K562 (cell line): ENCODE results near the gene VDAC1. TPM values are rescaled to one million over a fixed set of nuclear protein-coding genes. Genes with fewer than 3 reads are reported as not detected.

Experiments
- ATAC-seq: fragments of 200-7000 bp; cut with Tn5 transposase; 3 replicates; pipeline ENCODE4 v1.9.1; 2020; ENCODE audit warnings: moderate library complexity
- BruUV-seq: library from RNA; stranded (reverse); fragments of 400-500 nt; replicated peaks from 2 replicates; lab custom pipeline; 2021; lab: Mats Ljungman, UMichigan
- CTCF ChIA-PET: fragments of 300-600 bp; formaldehyde crosslinking; extraction: SDS; loops from one replicate; lab custom pipeline; 2021; ENCODE audit warnings: low intra/inter-chr PET ratio; lab: Yijun Ruan, JAX
- POLR2A ChIA-PET: fragments of 300-600, 350-650 bp; sonication (Branson Sonifier 250); formaldehyde crosslinking; extraction: SDS; loops from one replicate; lab custom pipeline; 2021; ENCODE audit warnings: antibody characterized with exemption, inconsistent platforms; lab: Yijun Ruan, JAX
- DNase-seq, 4 experiments: peaks; one replicate each; pipeline versions ENCODE4 v3.0.0 to v3.0.0-alpha.2; 2011 to 2018; ENCODE audit warnings: low spot score in 3 of 4, mixed read lengths in 3 of 4; ENCODE audit errors: extremely low read depth in 1 of 4
- FAIRE-seq: peaks from 2 replicates; lab custom pipeline; 2011; peaks lifted over from hg19 to GRCh38; lab: Jason Lieb, UNC
- H2AFZ ChIP-seq: 2 replicates; pipeline ENCODE4 v1.6.0; 2011; ENCODE audit warnings: low read depth, low read length, control low read depth, inconsistent platforms
- H3K27ac ChIP-seq: fragments of 200-600 bp; 3 replicates; pipeline ENCODE4 v1.8.0; 2011; ENCODE audit warnings: low read depth, mild to moderate bottlenecking, control low read depth, inconsistent platforms, low read length, moderate library complexity, mixed read lengths; ENCODE audit errors: extremely low read depth
- H3K27me3 ChIP-seq, 2 experiments: fragments of 300-600 bp in 1 of 2; 2 replicates in 1 of 2; 3 replicates in 1 of 2; pipeline versions ENCODE4 v1.6.0 to v1.8.0; 2011; ENCODE audit warnings: inconsistent platforms in 2 of 2, low read length in 2 of 2, mild to moderate bottlenecking in 1 of 2, mixed read lengths in 1 of 2, moderate library complexity in 1 of 2; ENCODE audit not compliant: control insufficient read depth in 2 of 2, insufficient read depth in 2 of 2
- H3K36me3 ChIP-seq: fragments of 300-600 bp; 3 replicates; pipeline ENCODE4 v1.8.0; 2011; ENCODE audit warnings: mild to moderate bottlenecking, low read length, inconsistent platforms; ENCODE audit not compliant: control insufficient read depth, insufficient read depth
- H3K4me1 ChIP-seq, 2 experiments: fragments of 200-600 bp in 1 of 2; replicated peaks in 1 of 2; 2 replicates in 1 of 2; 3 replicates in 1 of 2; pipeline versions ENCODE4 v1.5.1 to v1.8.0; 2011; ENCODE audit warnings: inconsistent platforms in 2 of 2, low read length in 2 of 2, mild to moderate bottlenecking in 1 of 2, mixed read lengths in 1 of 2, moderate library complexity in 1 of 2; ENCODE audit not compliant: control insufficient read depth in 2 of 2, insufficient read depth in 2 of 2
- H3K4me2 ChIP-seq: 2 replicates; pipeline ENCODE4 v1.6.1; 2011; ENCODE audit warnings: low read length, control low read depth, inconsistent platforms, mixed read lengths; ENCODE audit not compliant: insufficient read depth
- H3K4me3 ChIP-seq: fragments of 200-600 bp; sonication (generic), shearing (Covaris generic); 2 replicates; pipeline ENCODE4 v1.5.1; 2016; ENCODE audit warnings: control low read depth, inconsistent platforms
- H3K79me2 ChIP-seq: fragments of 200-600 bp; 3 replicates; pipeline ENCODE4 v1.8.0; 2011; ENCODE audit warnings: low read length, inconsistent platforms; ENCODE audit not compliant: control insufficient read depth, insufficient read depth
- H3K9ac ChIP-seq, 2 experiments: 2 replicates each; pipeline versions ENCODE4 v1.6.0 to v1.6.1; 2011; ENCODE audit warnings: low read depth in 2 of 2, low read length in 2 of 2, control low read depth in 1 of 2, inconsistent platforms in 1 of 2, mild to moderate bottlenecking in 1 of 2, mixed read lengths in 1 of 2; ENCODE audit not compliant: insufficient read depth in 1 of 2
- H3K9me1 ChIP-seq: one replicate; pipeline ENCODE4 v1.6.0; 2011; ENCODE audit warnings: inconsistent platforms, mild to moderate bottlenecking, low read length, moderate library complexity; ENCODE audit not compliant: control insufficient read depth, insufficient read depth
- H3K9me3 ChIP-seq: replicated peaks from 2 replicates; pipeline ENCODE4 v1.5.1; 2011; ENCODE audit warnings: low read depth, low read length, inconsistent platforms; ENCODE audit not compliant: control insufficient read depth, insufficient read depth
- H4K20me1 ChIP-seq: replicated peaks from 2 replicates; pipeline ENCODE4 v1.6.1; 2011; ENCODE audit warnings: low read length, inconsistent platforms, mixed read lengths; ENCODE audit not compliant: control insufficient read depth, insufficient read depth
- EP300 ChIP-seq: IDR thresholded peaks from 2 replicates; pipeline ENCODE4 v1.6.1; 2012; ENCODE audit warnings: low read length, improper control_type of control experiment
- GATAD2A ChIP-seq: fragments of 450-650 bp; IDR thresholded peaks from 2 replicates; pipeline ENCODE4 v1.6.1; 2017
- HMG20A ChIP-seq: fragments of 450-650 bp; formaldehyde crosslinking; conservative IDR thresholded peaks from 2 replicates; pipeline ENCODE4 v1.4.0; 2020; ENCODE audit warnings: mild to moderate bottlenecking, mixed read lengths
- RBBP5 ChIP-seq: fragments of 200-600 bp; sonication (generic); IDR thresholded peaks from 2 replicates; pipeline ENCODE4 v1.6.1; 2012; ENCODE audit warnings: borderline replicate concordance, mild to moderate bottlenecking, low read length, control low read depth, inconsistent platforms; ENCODE audit not compliant: insufficient read depth, poor library complexity, severe bottlenecking
- SMARCA4 ChIP-seq: fragments of 450-650 bp; IDR thresholded peaks from 2 replicates; pipeline ENCODE4 v1.6.1; 2016
- TAF7 ChIP-seq: fragments of 450-650 bp; IDR thresholded peaks from 2 replicates; pipeline ENCODE4 v1.6.1; 2016; ENCODE audit warnings: missing genetic modification characterization, missing compliant biosample characterization
- TARDBP ChIP-seq: fragments of 450-650 bp; IDR thresholded peaks from 2 replicates; pipeline ENCODE4 v1.6.1; 2016
- TEAD4 ChIP-seq, 2 experiments: sonication (generic) in 1 of 2; formaldehyde crosslinking in 1 of 2; IDR thresholded peaks; 2 replicates each; pipeline versions ENCODE4 v1.6.1 to v1.8.0; 2012 to 2022; ENCODE audit warnings: borderline replicate concordance in 1 of 2, inconsistent platforms in 1 of 2, low read length in 1 of 2, mild to moderate bottlenecking in 1 of 2, missing genetic modification reagents in 1 of 2
- WGBS: fragments of 100-300 bp; shearing (Covaris generic); methylation state at CpG from one replicate; pipeline ENCODE4 v1.1.6; 2016; ENCODE audit warnings: low coverage, mixed read lengths; ENCODE audit not compliant: insufficient coverage; ENCODE audit errors: missing lambda C conversion rate; 5-methylcytosine and 5-hydroxymethylcytosine counted together
- in situ Hi-C: fragments of 300-500 bp; cut with MboI; formaldehyde crosslinking; loops from 4 replicates; pipeline ENCODE4 v1.15.0; 2018; ENCODE audit warnings: inconsistent platforms, mixed read lengths
- intact Hi-C: fragments of 100-400 bp; cut with micrococcal nuclease; formaldehyde crosslinking; loops from 2 replicates; pipeline ENCODE4 v1.14.2; 2022
- polyA plus RNA-seq, 8 experiments: library from polyadenylated mRNA; depleted of rRNA in 4 of 8; stranded (reverse) in 5 of 8; unstranded in 3 of 8; fragments of >200 nt; fragmentation: Nextera tagmentation in 2 of 8; fragmentation: Illumina TruSeq in 1 of 8; extraction: Ambion mirVana in 2 of 8; extraction: Trizol in 1 of 8; gene quantifications; 2 replicates each; pipeline versions ENCODE4 v1.2.1 to v1.2.3, GENCODE V29; 2011 to 2014; ENCODE audit warnings: inconsistent platforms in 1 of 8, missing spikeins in 1 of 8
- total RNA-seq, 7 experiments: library from RNA; depleted of rRNA in 6 of 7; stranded (reverse); fragments of >200 nt in 6 of 7; fragmentation: Illumina TruSeq in 2 of 7; extraction: Trizol in 2 of 7; gene quantifications; 2 replicates each; pipeline versions ENCODE4 v1.2.1 to v1.2.3, GENCODE V29; 2011 to 2021; ENCODE audit warnings: low replicate concordance in 1 of 7
- TF ChIP-seq, protein P1 (sequence below): fragments of 250-450 bp; sonication (Bioruptor Pico); IDR thresholded peaks from 2 replicates; pipeline ENCODE4 v1.4.0; 2020
- TF ChIP-seq, protein P2 (sequence below): fragments of 200-800 bp; sonication (Bioruptor generic); IDR thresholded peaks from 2 replicates; pipeline ENCODE4 v1.6.1; 2017; ENCODE audit warnings: missing genetic modification characterization, missing compliant biosample characterization

The VDAC1 gene
- total and polyA plus RNA-seq, 9 of the 15 experiments (the other 6 are each of a cell fraction or from before 2014, with no cell fraction given), result 168 to 366 (median 293) TPM

DNA sequence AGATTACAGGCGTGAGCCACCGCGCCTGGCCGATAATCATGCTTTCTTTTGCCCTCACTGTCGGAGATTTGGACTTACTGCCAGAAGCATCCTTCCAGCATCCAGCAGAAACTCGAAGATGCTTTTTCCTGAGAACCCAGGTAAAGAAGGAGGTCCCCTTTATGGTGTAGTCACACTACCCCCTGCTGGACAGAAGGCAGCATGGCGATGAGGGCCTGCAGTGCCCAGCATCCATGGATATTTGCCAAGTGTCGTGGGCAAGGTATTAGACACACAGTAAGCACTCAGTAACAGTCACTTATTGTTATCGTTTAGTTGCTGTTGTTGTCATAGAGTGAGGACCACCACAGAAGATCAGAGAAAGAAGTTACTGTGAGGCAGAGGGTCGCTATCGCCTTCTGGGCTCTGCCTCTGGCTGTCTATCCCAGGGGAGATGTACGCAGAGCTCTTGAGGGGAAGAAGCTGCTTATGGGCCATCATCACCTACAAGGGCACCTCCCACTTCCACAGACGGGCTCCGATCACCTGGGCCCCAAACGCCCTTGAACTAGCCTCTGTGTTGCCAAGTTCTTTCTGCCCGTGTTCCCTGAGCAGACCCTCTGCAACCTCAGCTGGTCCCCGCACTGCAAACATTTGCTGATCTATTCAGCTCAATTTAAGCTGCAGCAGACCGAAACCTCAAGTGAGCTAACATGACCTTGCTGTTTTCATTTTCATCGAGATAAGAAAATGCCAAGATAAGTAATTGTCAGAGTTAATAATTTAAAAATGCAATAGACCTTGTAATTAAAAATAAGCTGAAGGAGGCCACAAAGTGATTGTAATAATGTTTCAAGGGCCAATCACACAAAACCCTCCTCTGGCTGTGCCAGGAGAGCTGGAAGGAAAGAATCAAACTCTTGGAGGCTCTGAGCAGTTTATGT is 60.3 kb downstream of the VDAC1 start:
- Histone ChIP-seq H3K27me3 (no peaks in the 10 kb centered on the region), H3K79me2 (no peaks in the 10 kb centered on the region), H3K4me3 (no peak overlapping the region), H3K9ac (peak overlapping the region in 1 of 2 experiments; percentile 21; a peak in 1 of 4 replicates), H2AFZ (no peak overlapping the region), H3K4me2 (no peak overlapping the region), H3K36me3 (no peaks in the 10 kb centered on the region), H3K4me1 (peaks cover 18 to 23% of the 10 kb centered on the region in 2 experiments; a peak in 4 of 5 replicates), H3K27ac (no peak overlapping the region), H3K9me3 (no peaks in the 10 kb centered on the region), H4K20me1 (0 out of 2 replicates have a peak, but pooled peaks cover 3% of the 10 kb centered on the region), H3K9me1 (no peaks in the 10 kb centered on the region)
- intact Hi-C loops, result loop anchor here (1.0 to 10.0 kb wide), 7 partner anchors 38 to 522 kb away; no protein-coding TSS in a partner anchor
- in situ Hi-C loops, result loop anchor here (5.0 to 10.0 kb wide), 2 partner anchors 182 to 520 kb away; no protein-coding TSS in a partner anchor
- DNase-seq (peak; percentile 79 to 83 (median 79)), FAIRE-seq (peak; percentile 94), ATAC-seq (peak; percentile 85)
- CTCF ChIA-PET, result interaction anchor here (0.6 to 1.1 kb wide), 4 partner anchors 39 to 391 kb away, joined by 3 to 4 read pairs (median 3); no protein-coding TSS in a partner anchor
- POLR2A ChIA-PET, result interaction anchor here (0.6 to 1.0 kb wide), 3 partner anchors 9 to 320 kb away, joined by 3 to 4 read pairs (median 3); no protein-coding TSS in a partner anchor
- no TSS peak for BruUV-seq
- 25% methylated on average over 19 of the region's 19 CpGs for WGBS
- TF ChIP-seq TARDBP (0 out of 2 replicates have a peak, but pooled peaks have one; percentile 32), EP300 (no peak), SMARCA4 (no peak), HMG20A (CRISPR knock-in tag) (no peak), TEAD4 (IDR thresholded peaks at IDR 0.05; ENCODE audit: low read length) (0 out of 2 replicates have a peak, but pooled peaks have one; percentile 13), TEAD4 (CRISPR knock-in tag; IDR thresholded peaks at IDR 0.05; ENCODE audit: borderline replicate concordance) (no peak), RBBP5 (no peak), GATAD2A (no peak), TAF7 (no peak)
- TF ChIP-seq, protein P1, sequence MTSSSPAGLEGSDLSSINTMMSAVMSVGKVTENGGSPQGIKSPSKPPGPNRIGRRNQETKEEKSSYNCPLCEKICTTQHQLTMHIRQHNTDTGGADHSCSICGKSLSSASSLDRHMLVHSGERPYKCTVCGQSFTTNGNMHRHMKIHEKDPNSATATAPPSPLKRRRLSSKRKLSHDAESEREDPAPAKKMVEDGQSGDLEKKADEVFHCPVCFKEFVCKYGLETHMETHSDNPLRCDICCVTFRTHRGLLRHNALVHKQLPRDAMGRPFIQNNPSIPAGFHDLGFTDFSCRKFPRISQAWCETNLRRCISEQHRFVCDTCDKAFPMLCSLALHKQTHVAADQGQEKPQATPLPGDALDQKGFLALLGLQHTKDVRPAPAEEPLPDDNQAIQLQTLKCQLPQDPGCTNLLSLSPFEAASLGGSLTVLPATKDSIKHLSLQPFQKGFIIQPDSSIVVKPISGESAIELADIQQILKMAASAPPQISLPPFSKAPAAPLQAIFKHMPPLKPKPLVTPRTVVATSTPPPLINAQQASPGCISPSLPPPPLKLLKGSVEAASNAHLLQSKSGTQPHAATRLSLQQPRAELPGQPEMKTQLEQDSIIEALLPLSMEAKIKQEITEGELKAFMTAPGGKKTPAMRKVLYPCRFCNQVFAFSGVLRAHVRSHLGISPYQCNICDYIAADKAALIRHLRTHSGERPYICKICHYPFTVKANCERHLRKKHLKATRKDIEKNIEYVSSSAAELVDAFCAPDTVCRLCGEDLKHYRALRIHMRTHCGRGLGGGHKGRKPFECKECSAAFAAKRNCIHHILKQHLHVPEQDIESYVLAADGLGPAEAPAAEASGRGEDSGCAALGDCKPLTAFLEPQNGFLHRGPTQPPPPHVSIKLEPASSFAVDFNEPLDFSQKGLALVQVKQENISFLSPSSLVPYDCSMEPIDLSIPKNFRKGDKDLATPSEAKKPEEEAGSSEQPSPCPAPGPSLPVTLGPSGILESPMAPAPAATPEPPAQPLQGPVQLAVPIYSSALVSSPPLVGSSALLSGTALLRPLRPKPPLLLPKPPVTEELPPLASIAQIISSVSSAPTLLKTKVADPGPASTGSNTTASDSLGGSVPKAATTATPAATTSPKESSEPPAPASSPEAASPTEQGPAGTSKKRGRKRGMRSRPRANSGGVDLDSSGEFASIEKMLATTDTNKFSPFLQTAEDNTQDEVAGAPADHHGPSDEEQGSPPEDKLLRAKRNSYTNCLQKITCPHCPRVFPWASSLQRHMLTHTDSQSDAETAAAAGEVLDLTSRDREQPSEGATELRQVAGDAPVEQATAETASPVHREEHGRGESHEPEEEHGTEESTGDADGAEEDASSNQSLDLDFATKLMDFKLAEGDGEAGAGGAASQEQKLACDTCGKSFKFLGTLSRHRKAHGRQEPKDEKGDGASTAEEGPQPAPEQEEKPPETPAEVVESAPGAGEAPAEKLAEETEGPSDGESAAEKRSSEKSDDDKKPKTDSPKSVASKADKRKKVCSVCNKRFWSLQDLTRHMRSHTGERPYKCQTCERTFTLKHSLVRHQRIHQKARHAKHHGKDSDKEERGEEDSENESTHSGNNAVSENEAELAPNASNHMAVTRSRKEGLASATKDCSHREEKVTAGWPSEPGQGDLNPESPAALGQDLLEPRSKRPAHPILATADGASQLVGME, result 0 out of 2 replicates have a peak, but pooled peaks have one; percentile 32
- TF ChIP-seq, protein P2, sequence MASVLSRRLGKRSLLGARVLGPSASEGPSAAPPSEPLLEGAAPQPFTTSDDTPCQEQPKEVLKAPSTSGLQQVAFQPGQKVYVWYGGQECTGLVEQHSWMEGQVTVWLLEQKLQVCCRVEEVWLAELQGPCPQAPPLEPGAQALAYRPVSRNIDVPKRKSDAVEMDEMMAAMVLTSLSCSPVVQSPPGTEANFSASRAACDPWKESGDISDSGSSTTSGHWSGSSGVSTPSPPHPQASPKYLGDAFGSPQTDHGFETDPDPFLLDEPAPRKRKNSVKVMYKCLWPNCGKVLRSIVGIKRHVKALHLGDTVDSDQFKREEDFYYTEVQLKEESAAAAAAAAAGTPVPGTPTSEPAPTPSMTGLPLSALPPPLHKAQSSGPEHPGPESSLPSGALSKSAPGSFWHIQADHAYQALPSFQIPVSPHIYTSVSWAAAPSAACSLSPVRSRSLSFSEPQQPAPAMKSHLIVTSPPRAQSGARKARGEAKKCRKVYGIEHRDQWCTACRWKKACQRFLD, result no peak
